Endothelial cell of umbilical vein (primary cell): ENCODE data around the gene NFKBIA. TPM values are rescaled to one million over a fixed set of nuclear protein-coding genes. Genes with fewer than 3 reads are reported as not detected.
A peak's percentile ranks its signal among the peaks of the same experiment; 100 is the strongest.

Experiments
- BruUV-seq: library from RNA; stranded (reverse); fragments of 400-500 nt; replicated peaks from 2 replicates; lab custom pipeline; 2021; lab: Mats Ljungman, UMichigan
- CTCF ChIA-PET: fragments of 300-600, 350-600 bp; sonication (Branson Sonifier 250); formaldehyde crosslinking; loops from one replicate; lab custom pipeline; 2021; ENCODE audit warnings: antibody characterized with exemption, inconsistent platforms; lab: Charles Lee
- POLR2A ChIA-PET: fragments of 300-600, 350-600 bp; sonication (Branson Sonifier 250); formaldehyde crosslinking; loops from one replicate; lab custom pipeline; 2021; ENCODE audit warnings: antibody characterized with exemption, inconsistent platforms; lab: Charles Lee
- DNase-seq: peaks from one replicate; pipeline ENCODE4 v3.0.0-alpha.2; 2011; ENCODE audit warnings: low read depth, low spot score
- FAIRE-seq: peaks from 2 replicates; lab custom pipeline; 2011; peaks lifted over from hg19 to GRCh38; lab: Jason Lieb, UNC
- H2AFZ ChIP-seq: 2 replicates; pipeline ENCODE4 v1.6.0; 2012; ENCODE audit warnings: low read depth, low read length, control low read depth, inconsistent platforms
- H3K27ac ChIP-seq: 2 replicates; pipeline ENCODE4 v1.5.1; 2011; ENCODE audit warnings: low read depth, mild to moderate bottlenecking, control low read depth, low read length, moderate library complexity; ENCODE audit not compliant: insufficient read depth
- H3K27me3 ChIP-seq, 2 experiments: 2 replicates each; pipeline versions ENCODE4 v1.6.0 to v1.6.1; 2011; ENCODE audit warnings: low read length in 2 of 2, mixed read lengths in 1 of 2; ENCODE audit not compliant: control insufficient read depth in 2 of 2, insufficient read depth in 2 of 2
- H3K36me3 ChIP-seq, 2 experiments: 2 replicates in 1 of 2; 3 replicates in 1 of 2; pipeline ENCODE4 v1.5.1; 2011; ENCODE audit warnings: low read length in 2 of 2, mild to moderate bottlenecking in 1 of 2, moderate library complexity in 1 of 2; ENCODE audit not compliant: control insufficient read depth in 2 of 2, insufficient read depth in 2 of 2; ENCODE audit errors: extremely low read depth in 1 of 2
- H3K4me1 ChIP-seq: 3 replicates; pipeline ENCODE4 v1.5.1; 2011; ENCODE audit warnings: mild to moderate bottlenecking, low read length; ENCODE audit not compliant: control insufficient read depth, insufficient read depth; ENCODE audit errors: extremely low read depth
- H3K4me2 ChIP-seq: 2 replicates; pipeline ENCODE4 v1.6.1; 2011; ENCODE audit warnings: low read length, control low read depth, mixed read lengths; ENCODE audit not compliant: insufficient read depth
- H3K4me3 ChIP-seq, 3 experiments: fragments of 200-600 bp in 1 of 3; sonication (generic), shearing (Covaris generic) in 1 of 3; replicated peaks in 1 of 3; 2 replicates each; pipeline ENCODE4 v1.5.1; 2011 to 2016; ENCODE audit warnings: control low read depth in 3 of 3, low read length in 3 of 3, mild to moderate bottlenecking in 2 of 3, inconsistent platforms in 1 of 3, low read depth in 1 of 3, moderate library complexity in 1 of 3; ENCODE audit not compliant: insufficient read depth in 1 of 3
- H3K79me2 ChIP-seq: 2 replicates; pipeline ENCODE4 v1.6.0; 2012; ENCODE audit warnings: low read length, inconsistent platforms; ENCODE audit not compliant: control insufficient read depth, insufficient read depth
- H3K9ac ChIP-seq: replicated peaks from 2 replicates; pipeline ENCODE3; 2011; ENCODE audit warnings: low read length, control low read depth; ENCODE audit not compliant: insufficient read depth; ENCODE audit errors: extremely low read depth
- H3K9me1 ChIP-seq: replicated peaks from 3 replicates; pipeline ENCODE4 v1.6.0; 2011; ENCODE audit warnings: mild to moderate bottlenecking, low read length; ENCODE audit not compliant: control insufficient read depth, insufficient read depth; ENCODE audit errors: extremely low read depth
- H3K9me3 ChIP-seq: replicated peaks from 2 replicates; pipeline ENCODE4 v1.5.1; 2012; ENCODE audit warnings: low read length, inconsistent platforms; ENCODE audit not compliant: control insufficient read depth, insufficient read depth
- H4K20me1 ChIP-seq: replicated peaks from 2 replicates; pipeline ENCODE3; 2011; ENCODE audit warnings: mild to moderate bottlenecking, low read length; ENCODE audit not compliant: control insufficient read depth, insufficient read depth; ENCODE audit errors: extremely low read depth
- FOS ChIP-seq: IDR thresholded peaks from 2 replicates; pipeline ENCODE4 v1.6.1; 2011; ENCODE audit warnings: mild to moderate bottlenecking, low read length, moderate library complexity, borderline replicate concordance; ENCODE audit not compliant: insufficient read depth
- GATA2 ChIP-seq: IDR thresholded peaks from 2 replicates; pipeline ENCODE4 v1.7.0; 2011; ENCODE audit warnings: low read depth, mild to moderate bottlenecking, moderate library complexity, mixed read lengths, low read length; ENCODE audit not compliant: insufficient read length, insufficient read depth
- JUN ChIP-seq: IDR thresholded peaks from 2 replicates; pipeline ENCODE4 v1.6.1; 2011; ENCODE audit warnings: borderline replicate concordance, low read depth; ENCODE audit not compliant: insufficient read length, insufficient read depth
- MYC ChIP-seq: IDR thresholded peaks from one replicate; pipeline ENCODE4 v1.6.1; 2011; ENCODE audit warnings: mild to moderate bottlenecking, low read depth, low read length
- POLR2A ChIP-seq: IDR thresholded peaks from 2 replicates; pipeline ENCODE4 v1.6.1; 2012; ENCODE audit warnings: low read depth, mild to moderate bottlenecking, control low read depth, low read length
- POLR2AphosphoS5 ChIP-seq: IDR thresholded peaks from 2 replicates; pipeline ENCODE4 v1.6.1; 2012; ENCODE audit warnings: low read depth, mild to moderate bottlenecking, control low read depth, low read length, moderate library complexity; ENCODE audit not compliant: insufficient read depth
- dilution Hi-C: fragments of 300-500 bp; cut with MboI; formaldehyde crosslinking; loops from one replicate; pipeline ENCODE4 v1.15.0; 2019; ENCODE audit warnings: low sequenced_read_pairs; ENCODE audit not compliant: extremely low pct_ligation_motif_present
- intact Hi-C: fragments of 100-400 bp; cut with micrococcal nuclease; formaldehyde crosslinking; loops from one replicate; pipeline ENCODE4 v1.10.0; 2022
- polyA plus RNA-seq, 4 experiments: library from polyadenylated mRNA; depleted of rRNA in 3 of 4; stranded (reverse) in 3 of 4; unstranded in 1 of 4; fragments of >200 nt; gene quantifications; 2 replicates each; pipeline versions ENCODE4 v1.2.1 to v1.2.3, GENCODE V29; 2011 to 2012; ENCODE audit warnings: missing spikeins in 1 of 4
- total RNA-seq: library from RNA; stranded (reverse); gene quantifications from 2 replicates; pipeline ENCODE4 v1.2.3, GENCODE V29; 2021
- TF ChIP-seq, protein P1 (sequence below), 2 donors: IDR thresholded peaks; 1 replicate in 1 of 2; 2 replicates in 1 of 2; pipeline ENCODE4 v1.5.1; 2011; ENCODE audit warnings: low read length in 2 of 2, mild to moderate bottlenecking in 2 of 2, moderate library complexity in 2 of 2, control low read depth in 1 of 2, inconsistent platforms in 1 of 2, low read depth in 1 of 2; ENCODE audit not compliant: insufficient read depth in 1 of 2; ENCODE audit errors: extremely low read depth in 1 of 2

NFKBIA gene
- total and polyA plus RNA-seq, 2 donors (not counting 3 experiments of a cell fraction or from before 2014, with no cell fraction given), result 55.7 to 82.8 TPM

DNA sequence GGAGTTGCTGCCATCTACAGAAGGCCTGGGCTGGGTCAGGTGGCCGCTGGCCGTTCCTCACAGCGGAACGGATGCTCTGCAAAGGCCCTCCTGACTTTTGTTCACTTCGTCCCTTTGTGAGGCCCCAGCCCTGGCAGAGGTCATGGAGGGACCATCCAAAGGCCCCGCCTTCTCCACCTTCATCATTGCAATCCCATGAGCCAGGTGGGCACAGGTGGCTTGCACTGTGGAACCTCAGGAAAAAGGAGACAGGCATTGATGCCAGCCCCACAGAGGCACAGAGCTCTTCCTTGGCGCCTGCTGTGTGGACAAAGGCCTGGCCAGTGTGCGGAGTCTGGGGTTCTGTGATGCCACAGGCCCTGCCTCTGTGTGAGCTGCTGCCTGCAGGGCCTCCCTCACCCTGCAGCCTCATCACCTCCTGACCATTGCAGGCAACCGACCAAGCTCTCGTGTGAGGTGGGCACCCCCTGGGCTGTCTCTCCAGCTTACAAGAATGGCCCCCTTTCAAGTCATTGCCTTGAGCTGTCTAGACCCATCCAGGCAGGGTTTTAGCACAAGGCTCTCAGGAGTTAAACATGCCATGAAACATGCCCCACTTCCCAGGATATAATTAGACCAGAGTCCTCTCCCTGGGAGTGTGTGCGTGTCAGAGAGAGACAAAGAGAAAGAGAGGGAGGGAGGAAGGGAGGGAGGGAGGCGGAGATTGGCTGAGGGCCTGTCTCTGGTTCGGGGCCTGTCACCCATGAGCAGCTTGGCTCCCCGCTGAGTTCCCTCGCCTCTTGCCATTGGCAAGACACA lies 19.3 kb downstream of the NFKBIA start:
- peak; percentile 37 for DNase-seq

More for the DNA sequence above, 19.3 kb downstream of the NFKBIA start:
- no peak overlapping the region for H3K4me2 ChIP-seq
- no peaks in the 10 kb centered on the region for H3K36me3 ChIP-seq
- H3K9ac ChIP-seq, result peak overlapping the region; percentile 35
- no peaks in the 10 kb centered on the region for H3K27me3 ChIP-seq
- no peak overlapping the region for H3K4me3 ChIP-seq
- H4K20me1 ChIP-seq, result no peaks in the 10 kb centered on the region
- intact Hi-C loops (no loop called here), dilution Hi-C loops (no loop called here)
- peak overlapping the region; percentile 76 for H3K27ac ChIP-seq
- H3K9me3 ChIP-seq, result no peaks in the 10 kb centered on the region
- peak; percentile 83 for FAIRE-seq
- H3K79me2 ChIP-seq, result no peaks in the 10 kb centered on the region
- ChIA-PET POLR2A (interaction anchor here (1.2 to 2.3 kb wide), 2 partner anchors 11 to 19 kb away, joined by 7 to 8 read pairs; partner anchors contain the start of gene NFKBIA), CTCF (interaction anchor here (1.0 to 2.6 kb wide), 8 partner anchors 9 to 93 kb away, joined by 3 to 12 read pairs (median 4); partner anchors contain the start of genes NFKBIA and PSMA6)
- peak overlapping the region; percentile 84 for H2AFZ ChIP-seq
- no peaks in the 10 kb centered on the region for H3K9me1 ChIP-seq
- TF ChIP-seq FOS (no peak), POLR2AphosphoS5 (no peak), GATA2 (no peak), JUN (no peak), POLR2A (no peak), MYC (no peak)
- TF ChIP-seq, protein P1, sequence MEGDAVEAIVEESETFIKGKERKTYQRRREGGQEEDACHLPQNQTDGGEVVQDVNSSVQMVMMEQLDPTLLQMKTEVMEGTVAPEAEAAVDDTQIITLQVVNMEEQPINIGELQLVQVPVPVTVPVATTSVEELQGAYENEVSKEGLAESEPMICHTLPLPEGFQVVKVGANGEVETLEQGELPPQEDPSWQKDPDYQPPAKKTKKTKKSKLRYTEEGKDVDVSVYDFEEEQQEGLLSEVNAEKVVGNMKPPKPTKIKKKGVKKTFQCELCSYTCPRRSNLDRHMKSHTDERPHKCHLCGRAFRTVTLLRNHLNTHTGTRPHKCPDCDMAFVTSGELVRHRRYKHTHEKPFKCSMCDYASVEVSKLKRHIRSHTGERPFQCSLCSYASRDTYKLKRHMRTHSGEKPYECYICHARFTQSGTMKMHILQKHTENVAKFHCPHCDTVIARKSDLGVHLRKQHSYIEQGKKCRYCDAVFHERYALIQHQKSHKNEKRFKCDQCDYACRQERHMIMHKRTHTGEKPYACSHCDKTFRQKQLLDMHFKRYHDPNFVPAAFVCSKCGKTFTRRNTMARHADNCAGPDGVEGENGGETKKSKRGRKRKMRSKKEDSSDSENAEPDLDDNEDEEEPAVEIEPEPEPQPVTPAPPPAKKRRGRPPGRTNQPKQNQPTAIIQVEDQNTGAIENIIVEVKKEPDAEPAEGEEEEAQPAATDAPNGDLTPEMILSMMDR (IDR thresholded peaks at IDR 0.05; ENCODE audit: extremely low read depth in 1 of 2, insufficient read depth in 1 of 2, low read depth in 1 of 2, low read length in 2 of 2), result no peak
- peaks cover 24% of the 10 kb centered on the region for H3K4me1 ChIP-seq
- BruUV-seq, result no TSS peak
